ENCODE measurements around the gene GM2A. TPM values are rescaled to one million over a fixed set of nuclear protein-coding genes. Genes with fewer than 3 reads are reported as not detected.

Gene GM2A
- total and polyA plus RNA-seq, 2 of the 13 experiments (the other 11 are each of a cell fraction or from before 2014, with no cell fraction given) = 14.6 to 29.6 TPM

- TF ChIP-seq NCOA2 (CRISPR knock-in tag; IDR thresholded peaks at IDR 0.05) (peak; percentile 37; the same call in 1 of the 2 replicates), HOXA3 (CRISPR knock-in tag; IDR thresholded peaks at IDR 0.05) (0 out of 2 replicates have a peak, but pooled peaks have one; percentile 18), ZBTB7B (CRISPR knock-in tag; IDR thresholded peaks at IDR 0.05) (0 out of 2 replicates have a peak, but pooled peaks have one; percentile 40), ZIK1 (CRISPR knock-in tag; IDR thresholded peaks at IDR 0.05; ENCODE audit: borderline replicate concordance, low read depth) (0 out of 2 replicates have a peak, but pooled peaks have one; percentile 23), NR2F6 (IDR thresholded peaks at IDR 0.05) (peak; percentile 24; the same call in 1 of the 2 replicates), NR2F6 (CRISPR knock-in tag; IDR thresholded peaks at IDR 0.05) (0 out of 2 replicates have a peak, but pooled peaks have one; percentile 10), ELK4 (CRISPR knock-in tag; IDR thresholded peaks at IDR 0.05; ENCODE audit: borderline replicate concordance) (no peak), ZMYM4 (CRISPR knock-in tag; IDR thresholded peaks at IDR 0.05) (peak; percentile 79), TOE1 (CRISPR knock-in tag; IDR thresholded peaks at IDR 0.05) (no peak), GATA4 (IDR thresholded peaks at IDR 0.05; ENCODE audit: borderline replicate concordance, low read depth) (peak; percentile 44; the same call in 1 of the 2 replicates), ATF1 (CRISPR knock-in tag; IDR thresholded peaks at IDR 0.05) (peak; percentile 79), ZBTB38 (CRISPR knock-in tag; IDR thresholded peaks at IDR 0.05) (no peak), MYC (CRISPR knock-in tag; IDR thresholded peaks at IDR 0.05; ENCODE audit: borderline replicate concordance) (peak; percentile 64; the same call in 1 of the 2 replicates), FOXO1 (CRISPR knock-in tag; IDR thresholded peaks at IDR 0.05) (no peak; the same call in 1 of the 2 replicates), ZNF136 (CRISPR knock-in tag; IDR thresholded peaks at IDR 0.05; ENCODE audit: low read depth) (0 out of 2 replicates have a peak, but pooled peaks have one; percentile 72), KMT2A (CRISPR knock-in tag; IDR thresholded peaks at IDR 0.05) (peak; percentile 62; the same call in 1 of the 2 replicates), KAT8 (CRISPR knock-in tag; IDR thresholded peaks at IDR 0.05) (peak; percentile 25), ZFP91 (CRISPR knock-in tag; IDR thresholded peaks at IDR 0.05; ENCODE audit: borderline replicate concordance) (peak; percentile 99), XRCC5 (optimal IDR thresholded peaks at IDR 0.05; ENCODE audit: low read length) (peak; percentile 60), NRL (CRISPR knock-in tag; IDR thresholded peaks at IDR 0.05; ENCODE audit: borderline replicate concordance) (0 out of 2 replicates have a peak, but pooled peaks have one; percentile 26), SP1 (IDR thresholded peaks at IDR 0.05) (no peak), SP1 (CRISPR knock-in tag; IDR thresholded peaks at IDR 0.05) (peak; percentile 67; the same call in 1 of the 2 replicates), ATF4 (CRISPR knock-in tag; IDR thresholded peaks at IDR 0.05) (0 out of 4 replicates have a peak, but pooled peaks of 1 of the 2 experiments have one; percentile 6), CEBPB (IDR thresholded peaks at IDR 0.05; ENCODE audit: borderline replicate concordance, low read depth, low read length) (peak; percentile 90), ZNF790 (CRISPR knock-in tag; IDR thresholded peaks at IDR 0.05; ENCODE audit: borderline replicate concordance) (0 out of 2 replicates have a peak, but pooled peaks have one; percentile 28), CCDC6 (CRISPR knock-in tag; IDR thresholded peaks at IDR 0.05) (peak; percentile 82), SNAPC2 (CRISPR knock-in tag; IDR thresholded peaks at IDR 0.05) (no peak)
These were observed at the start of gene GM2A (continued) for GRCh38 chr5:151252762-151253604.
